ENCODE measurements around the gene DNM3. TPM values are rescaled to one million over a fixed set of nuclear protein-coding genes. Genes with fewer than 3 reads are reported as not detected.

The DNM3 gene
- total and polyA plus RNA-seq, 2 donors (not counting 1 experiment from before 2014, with no cell fraction given) = 1.0 to 1.3 TPM

DNA sequence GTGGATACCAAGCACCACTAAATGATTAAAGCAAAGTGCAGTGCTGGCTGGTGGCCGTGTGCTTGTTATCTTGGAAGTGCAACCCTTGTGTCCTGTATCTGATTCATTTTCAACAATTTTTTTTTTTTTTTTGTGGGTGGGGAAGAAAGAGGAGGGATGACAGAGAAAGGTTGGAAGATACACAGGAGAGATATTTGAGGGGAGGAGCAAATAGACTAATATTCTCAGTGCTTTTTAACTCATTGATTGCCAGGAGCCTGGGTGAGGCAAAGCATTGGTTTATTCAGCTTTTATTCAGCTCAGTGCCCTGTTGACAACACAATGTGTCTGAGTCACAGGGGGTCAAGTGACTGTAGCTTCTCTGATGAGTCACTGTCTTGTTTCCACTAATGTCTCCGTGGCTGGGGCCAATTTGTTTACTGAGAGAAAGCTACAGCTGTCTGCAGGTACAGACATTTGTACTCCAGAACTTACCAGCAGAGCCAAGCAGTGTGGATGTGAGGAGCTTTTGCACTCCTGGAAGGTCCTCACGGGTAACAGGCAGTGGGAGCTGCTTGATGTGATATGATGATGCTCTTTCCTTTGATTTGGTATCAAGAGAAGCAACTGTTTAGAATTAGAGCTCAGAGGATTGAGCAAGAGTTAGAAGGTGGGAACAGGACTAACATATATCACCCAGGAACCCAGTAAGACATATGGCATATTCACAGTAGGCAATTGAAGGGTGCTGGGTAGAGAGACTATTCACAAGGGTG, 23.6 kb upstream of the DNM3 start:
- intact Hi-C loops (cut with micrococcal nuclease) = no loop called here
- Histone ChIP-seq H3K4me3 (ENCODE audit: control extremely low read depth in 1 of 5, extremely low read depth in 1 of 5, insufficient read depth in 1 of 5, low read depth in 2 of 5, low read length in 4 of 5) (no peak overlapping the region), H2AFZ (ENCODE audit: insufficient read depth, low read depth, low read length, poor library complexity, severe bottlenecking) (no peak overlapping the region), H3K27ac (ENCODE audit: low read length in 2 of 2) (no peak overlapping the region), H3K9me3 (ENCODE audit: control extremely low read depth in 1 of 3, control insufficient read depth in 2 of 3, insufficient read depth in 1 of 3, low read length in 2 of 3) (no peaks in the 10 kb centered on the region), H3K4me2 (replicated peaks; ENCODE audit: low read depth, low read length, poor library complexity, severe bottlenecking) (no peak overlapping the region), H3K36me3 (replicated peaks in 1 of 2; ENCODE audit: control extremely low read depth in 1 of 2, control insufficient read depth in 1 of 2, extremely low read depth in 1 of 2, insufficient read depth in 2 of 2, low read length in 1 of 2) (no peaks in the 10 kb centered on the region), H3K4me1 (ENCODE audit: control insufficient read depth in 2 of 2, insufficient read depth in 2 of 2, low read length in 2 of 2) (no peaks in the 10 kb centered on the region), H3K27me3 (replicated peaks in 1 of 4; ENCODE audit: control extremely low read depth in 1 of 4, control insufficient read depth in 3 of 4, insufficient read depth in 4 of 4, low read length in 3 of 4) (no peaks in the 10 kb centered on the region), H3K9ac (ENCODE audit: low read length) (no peak overlapping the region), H4K20me1 (ENCODE audit: control insufficient read depth, insufficient read depth, low read length, poor library complexity, severe bottlenecking) (no peaks in the 10 kb centered on the region), H3K79me2 (ENCODE audit: control insufficient read depth, insufficient read depth, low read length) (no peaks in the 10 kb centered on the region)
- ATAC-seq (ENCODE audit: low read depth) = peak; percentile 28
- no peaks in the 10 kb centered on the region for H3K9me3 Mint-ChIP-seq (ENCODE audit: insufficient read depth)
- no peak overlapping the region for H3K4me3 Mint-ChIP-seq
- H3K27ac Mint-ChIP-seq = no peak overlapping the region
- ChIA-PET CTCF (interaction anchor here (0.8 to 1.5 kb wide), 4 partner anchors 10 to 168 kb away, joined by 3 to 6 read pairs (median 4); no protein-coding TSS in a partner anchor), POLR2A (no interaction called here)
- 14% methylated on average over 2 of the region's 3 CpGs for WGBS (ENCODE audit: insufficient coverage)
- H3K4me1 Mint-ChIP-seq = no peaks in the 10 kb centered on the region
- no peak for TF ChIP-seq EZH2 (IDR thresholded peaks at IDR 0.05; ENCODE audit: borderline replicate concordance, insufficient read depth, low read depth, low read length, poor library complexity, severe bottlenecking)
- TF ChIP-seq, protein P1, sequence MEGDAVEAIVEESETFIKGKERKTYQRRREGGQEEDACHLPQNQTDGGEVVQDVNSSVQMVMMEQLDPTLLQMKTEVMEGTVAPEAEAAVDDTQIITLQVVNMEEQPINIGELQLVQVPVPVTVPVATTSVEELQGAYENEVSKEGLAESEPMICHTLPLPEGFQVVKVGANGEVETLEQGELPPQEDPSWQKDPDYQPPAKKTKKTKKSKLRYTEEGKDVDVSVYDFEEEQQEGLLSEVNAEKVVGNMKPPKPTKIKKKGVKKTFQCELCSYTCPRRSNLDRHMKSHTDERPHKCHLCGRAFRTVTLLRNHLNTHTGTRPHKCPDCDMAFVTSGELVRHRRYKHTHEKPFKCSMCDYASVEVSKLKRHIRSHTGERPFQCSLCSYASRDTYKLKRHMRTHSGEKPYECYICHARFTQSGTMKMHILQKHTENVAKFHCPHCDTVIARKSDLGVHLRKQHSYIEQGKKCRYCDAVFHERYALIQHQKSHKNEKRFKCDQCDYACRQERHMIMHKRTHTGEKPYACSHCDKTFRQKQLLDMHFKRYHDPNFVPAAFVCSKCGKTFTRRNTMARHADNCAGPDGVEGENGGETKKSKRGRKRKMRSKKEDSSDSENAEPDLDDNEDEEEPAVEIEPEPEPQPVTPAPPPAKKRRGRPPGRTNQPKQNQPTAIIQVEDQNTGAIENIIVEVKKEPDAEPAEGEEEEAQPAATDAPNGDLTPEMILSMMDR (IDR thresholded peaks at IDR 0.05) = no peak
- no peaks in the 10 kb centered on the region for H3K27me3 Mint-ChIP-seq
- no peak for DNase-seq

DNA sequence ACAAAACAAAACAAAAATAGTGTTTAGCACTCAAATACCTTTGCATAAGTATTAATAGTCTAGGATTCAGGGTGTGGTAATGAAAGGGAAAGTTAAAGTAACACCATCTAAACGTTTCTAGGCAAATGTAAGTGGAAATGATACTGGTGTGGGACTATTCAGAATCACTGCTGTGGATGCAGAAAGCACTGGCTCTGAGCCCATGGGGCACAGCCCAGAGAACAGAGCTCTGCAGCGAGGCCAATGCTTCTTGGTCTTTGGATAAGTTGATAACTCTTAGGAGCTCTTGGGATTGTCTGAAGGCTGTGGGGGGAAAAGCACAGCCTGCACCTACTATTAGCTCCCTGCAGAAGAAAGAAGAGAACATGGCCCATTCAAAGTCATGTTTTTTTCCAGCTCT, 21.4 kb upstream of the DNM3 start:
- Histone ChIP-seq H3K27ac (ENCODE audit: low read length in 2 of 2) (no peak overlapping the region), H3K9ac (ENCODE audit: low read length) (no peak overlapping the region), H3K36me3 (replicated peaks in 1 of 2; ENCODE audit: control extremely low read depth in 1 of 2, control insufficient read depth in 1 of 2, extremely low read depth in 1 of 2, insufficient read depth in 2 of 2, low read length in 1 of 2) (no peaks in the 10 kb centered on the region), H3K4me2 (replicated peaks; ENCODE audit: low read depth, low read length, poor library complexity, severe bottlenecking) (no peak overlapping the region), H3K4me1 (ENCODE audit: control insufficient read depth in 2 of 2, insufficient read depth in 2 of 2, low read length in 2 of 2) (no peaks in the 10 kb centered on the region), H2AFZ (ENCODE audit: insufficient read depth, low read depth, low read length, poor library complexity, severe bottlenecking) (no peak overlapping the region), H4K20me1 (ENCODE audit: control insufficient read depth, insufficient read depth, low read length, poor library complexity, severe bottlenecking) (no peaks in the 10 kb centered on the region), H3K79me2 (ENCODE audit: control insufficient read depth, insufficient read depth, low read length) (no peaks in the 10 kb centered on the region), H3K27me3 (replicated peaks in 1 of 4; ENCODE audit: control extremely low read depth in 1 of 4, control insufficient read depth in 3 of 4, insufficient read depth in 4 of 4, low read length in 3 of 4) (no peaks in the 10 kb centered on the region), H3K9me3 (ENCODE audit: control extremely low read depth in 1 of 3, control insufficient read depth in 2 of 3, insufficient read depth in 1 of 3, low read length in 2 of 3) (peaks cover 0 to 4% (median 0%) of the 10 kb centered on the region in 3 donors), H3K4me3 (ENCODE audit: control extremely low read depth in 1 of 5, extremely low read depth in 1 of 5, insufficient read depth in 1 of 5, low read depth in 2 of 5, low read length in 4 of 5) (no peak overlapping the region)
- Mint-ChIP-seq H3K27ac (no peak overlapping the region), H3K27me3 (no peaks in the 10 kb centered on the region), H3K4me3 (no peak overlapping the region), H3K9me3 (ENCODE audit: insufficient read depth) (peaks cover under 1% of the 10 kb centered on the region), H3K4me1 (no peaks in the 10 kb centered on the region)
- POLR2A ChIA-PET = no interaction called here
- 50% methylated on average over 2 of the region's 2 CpGs for WGBS (ENCODE audit: insufficient coverage)
- TF ChIP-seq, protein P1 (IDR thresholded peaks at IDR 0.05) = no peak
- TF ChIP-seq EZH2 (IDR thresholded peaks at IDR 0.05; ENCODE audit: borderline replicate concordance, insufficient read depth, low read depth, low read length, poor library complexity, severe bottlenecking) = no peak
- no peak for DNase-seq
- intact Hi-C loops (cut with micrococcal nuclease) = no loop called here
- no peak for ATAC-seq (ENCODE audit: low read depth)
- CTCF ChIA-PET = interaction anchor here (1.6 kb wide), 1 partner anchor 19 kb away, joined by 4 read pairs; no protein-coding TSS in a partner anchor
